Stimulated activated CD8-positive, alpha-beta memory T cell treated with anti-CD3 and anti-CD28 coated beads, Interleukin-15, amount 100 ng/mL, for 24 hours (primary cell): ENCODE results near the gene MAGEA2.
"Not testable (repeated sequence)": the region's sequence is repeated elsewhere in the genome, so short reads cannot be mapped to it uniquely, and the experiment has no call there.

Source experiments
- DNase-seq: peaks from one replicate; pipeline ENCODE4 v3.0.0-alpha.2; 2020; ENCODE audit warnings: low read depth

The MAGEA2 gene

GRCh38 chrX:152709173-152709572 is 44.5 kb downstream of the MAGEA2 start, which contains the start of gene CSAG2:
Gene CSAG2, minus strand, starts transcription at chrX:152709273. Its CDS starts 161 bp downstream, at chrX:152709112.
- not testable (repeated sequence) for DNase-seq

- DNase-seq, result not testable (repeated sequence)
These were observed 47.1 kb downstream of the MAGEA2 start for GRCh38 chrX:152706500-152706899.

GRCh38 chrX:152700390-152700789 is 53.3 kb downstream of the MAGEA2 start:
- not testable (repeated sequence) for DNase-seq
